Amygdala (tissue), 56 donors: Measurements from ENCODE around the gene VGF.
A peak's percentile ranks its signal among the peaks of the same experiment; 100 is the strongest.

Experiments
- DNase-seq, 56 donors: peaks; one replicate each; lab custom pipeline; 2025; lab: John Stamatoyannopoulos, UW

VGF gene

DNA sequence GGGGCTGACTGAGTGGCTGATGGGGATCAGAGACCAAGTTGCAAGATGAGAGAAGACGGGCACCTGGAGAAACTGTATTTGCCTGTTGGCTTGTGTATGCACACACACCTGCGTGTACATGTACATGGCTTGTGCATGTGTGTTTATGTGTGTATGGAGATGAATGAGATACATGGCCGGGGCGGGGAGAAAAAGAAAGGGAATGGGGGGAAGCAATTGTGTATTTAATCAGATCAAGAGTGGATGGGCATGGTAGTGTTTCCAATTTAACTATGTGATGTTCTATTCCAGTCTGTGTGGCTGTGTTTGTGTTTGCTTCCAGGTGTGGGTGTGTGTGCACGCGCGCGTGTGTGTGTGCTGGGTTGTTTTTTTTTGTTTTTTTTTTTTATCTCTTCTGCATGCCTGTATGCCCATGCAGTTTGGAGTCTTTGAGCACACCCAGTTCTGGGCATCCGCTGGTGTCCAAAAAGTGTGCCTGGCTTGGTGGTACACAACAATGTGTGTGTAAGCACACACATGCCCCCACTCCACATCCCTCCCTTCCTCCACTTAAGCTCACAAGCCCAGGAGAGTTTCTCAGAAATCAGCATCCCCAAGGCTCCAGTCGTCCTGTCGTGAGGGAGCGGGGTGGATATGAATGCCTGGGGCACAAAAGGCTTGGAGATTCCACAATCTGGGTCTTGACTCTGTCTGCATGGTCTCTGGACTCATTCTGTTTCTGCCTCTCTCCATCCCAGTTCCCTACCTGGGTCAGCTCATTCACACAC lies 2.5 kb upstream of the VGF start:
- peak in 1 of 56 donors; percentile 7 for DNase-seq

- DNase-seq, result no peak
Observed at GRCh38 chr7:101166909-101167644, 1.7 kb upstream of the VGF start.

- DNase-seq, result no peak
Observed at GRCh38 chr7:101166648-101166908, 1.2 kb upstream of the VGF start.

- DNase-seq, result no peak
Observed at GRCh38 chr7:101165958-101166647, 734 bp upstream of the VGF start.

DNA sequence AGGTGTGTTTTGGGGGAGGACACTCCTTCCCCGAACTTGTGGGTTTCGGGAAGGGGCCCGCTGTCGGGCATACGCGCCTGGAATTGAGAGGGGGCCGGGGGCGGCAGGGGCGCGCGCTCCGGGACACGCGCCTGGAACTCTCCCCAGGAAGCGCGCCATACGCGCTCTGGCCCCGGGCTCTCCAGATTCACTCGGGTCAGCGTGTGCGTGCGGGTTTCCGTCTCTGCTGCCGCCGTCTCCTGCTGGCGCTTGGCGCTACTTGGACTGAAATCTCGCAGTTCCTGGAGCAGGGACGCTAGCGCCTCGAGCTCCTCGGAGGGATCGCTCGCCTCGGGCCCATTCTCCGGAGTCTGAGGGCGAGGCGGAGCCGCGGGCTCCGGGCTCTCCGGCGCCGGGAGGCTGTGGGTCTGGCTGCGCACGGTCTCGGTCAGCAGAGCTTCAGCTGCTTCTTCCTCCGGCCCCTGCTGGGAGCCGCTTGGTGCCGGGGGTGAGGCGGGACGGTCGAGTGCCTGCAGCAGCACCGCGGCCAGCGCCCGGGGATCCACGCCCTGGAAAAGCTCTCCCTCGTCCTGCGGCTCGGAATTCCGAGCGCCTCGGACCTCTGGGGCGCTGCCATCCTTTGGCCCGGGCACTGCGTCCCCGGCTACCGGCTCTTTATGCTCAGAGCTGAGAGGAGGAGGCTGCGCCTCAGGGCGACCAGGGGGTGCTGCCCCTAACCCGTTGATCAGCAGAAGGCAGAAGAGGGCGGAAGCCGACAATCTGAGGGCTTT lies 1.1 kb downstream of the VGF start:
- DNase-seq, result peak in 3 of 56 donors; percentile 18 to 27 (median 23)

GRCh38 chr7:101163279-101164070 lies 1.9 kb downstream of the VGF start:
- DNase-seq, result peak in 8 of 56 donors; percentile 19 to 42 (median 32)

- peak in 9 of 56 donors; percentile 9 to 40 (median 29) for DNase-seq
Observed at GRCh38 chr7:101162551-101163278, 2.7 kb downstream of the VGF start.

GRCh38 chr7:101161692-101162471 lies 3.5 kb downstream of the VGF start:
- no peak for DNase-seq

GRCh38 chr7:101160910-101161309 lies 4.5 kb downstream of the VGF start:
- DNase-seq, result no peak

DNA sequence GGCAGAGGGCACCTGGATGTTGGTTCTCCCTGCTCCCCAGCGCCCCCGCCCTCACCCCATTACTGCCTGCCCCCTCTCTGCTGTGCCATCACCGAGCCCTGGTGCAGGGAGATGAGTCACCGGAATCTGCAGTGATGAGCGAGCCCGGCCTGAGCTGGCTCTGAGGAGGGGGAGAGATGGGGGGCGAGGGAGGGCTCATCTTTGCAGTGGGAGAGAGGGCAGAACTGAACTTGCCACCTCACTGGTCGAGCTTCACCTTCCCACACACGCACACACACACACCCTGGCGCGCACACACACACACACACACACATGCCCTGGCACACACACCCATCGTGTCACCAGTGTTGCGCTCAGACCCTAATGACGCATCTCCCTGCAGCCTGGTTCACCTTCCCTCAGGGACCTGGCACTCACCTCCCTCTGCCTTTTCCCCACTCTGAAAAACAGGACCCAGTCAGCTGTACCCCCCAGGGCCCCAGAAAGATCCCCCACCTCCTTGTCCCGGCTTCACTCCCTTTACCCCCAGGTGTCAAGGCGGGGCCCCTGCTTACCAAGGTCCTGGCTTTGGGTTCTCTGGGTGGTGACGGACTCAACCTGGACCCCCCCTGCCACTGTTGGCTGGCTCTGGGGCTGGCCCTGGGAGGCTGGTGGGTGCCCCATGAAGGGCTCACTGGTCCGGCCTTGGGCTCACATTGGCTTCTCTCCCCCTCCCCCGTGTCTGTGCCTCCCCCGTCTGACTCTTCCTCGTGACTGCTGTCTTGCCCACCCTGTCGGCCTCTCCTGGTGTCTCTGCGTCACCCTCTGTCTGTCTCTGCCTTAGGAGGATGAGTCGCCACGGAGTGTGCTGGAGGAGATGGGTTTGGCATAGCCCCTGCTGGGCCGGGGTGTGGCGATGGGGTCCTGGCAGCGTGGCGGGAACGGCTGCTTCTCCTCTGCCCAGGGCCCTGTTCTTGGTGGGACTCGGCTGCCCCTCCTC lies 5.4 kb downstream of the VGF start:
- DNase-seq, result peak in 6 of 56 donors; percentile 9 to 41 (median 18)

GRCh38 chr7:101156866-101157589 lies 8.3 kb downstream of the VGF start:
- DNase-seq, result peak in 1 of 56 donors; percentile 14

DNA sequence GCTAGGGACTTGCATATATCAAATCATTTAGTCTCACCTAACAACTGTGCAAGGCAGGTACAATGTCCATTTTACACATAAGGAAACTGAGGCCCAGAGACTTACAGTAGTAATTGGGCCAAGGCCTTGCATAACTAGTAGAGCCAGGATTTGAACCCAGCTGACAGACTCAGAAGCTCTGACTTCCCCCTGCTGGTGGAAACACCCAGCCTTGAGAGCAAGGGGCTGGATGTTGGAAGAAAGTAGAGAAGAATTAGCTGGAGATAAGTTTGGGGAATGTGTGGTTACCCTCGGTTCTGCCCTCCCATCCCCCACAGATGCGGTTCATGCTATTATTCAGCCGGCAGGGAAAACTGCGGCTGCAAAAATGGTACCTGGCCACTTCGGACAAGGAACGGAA lies 9.1 kb downstream of the VGF start:
- no peak for DNase-seq

GRCh38 chr7:101155303-101155702 lies 10.1 kb downstream of the VGF start:
- DNase-seq, result no peak

GRCh38 chr7:101154693-101155102 lies 10.7 kb downstream of the VGF start:
- DNase-seq, result no peak

DNA sequence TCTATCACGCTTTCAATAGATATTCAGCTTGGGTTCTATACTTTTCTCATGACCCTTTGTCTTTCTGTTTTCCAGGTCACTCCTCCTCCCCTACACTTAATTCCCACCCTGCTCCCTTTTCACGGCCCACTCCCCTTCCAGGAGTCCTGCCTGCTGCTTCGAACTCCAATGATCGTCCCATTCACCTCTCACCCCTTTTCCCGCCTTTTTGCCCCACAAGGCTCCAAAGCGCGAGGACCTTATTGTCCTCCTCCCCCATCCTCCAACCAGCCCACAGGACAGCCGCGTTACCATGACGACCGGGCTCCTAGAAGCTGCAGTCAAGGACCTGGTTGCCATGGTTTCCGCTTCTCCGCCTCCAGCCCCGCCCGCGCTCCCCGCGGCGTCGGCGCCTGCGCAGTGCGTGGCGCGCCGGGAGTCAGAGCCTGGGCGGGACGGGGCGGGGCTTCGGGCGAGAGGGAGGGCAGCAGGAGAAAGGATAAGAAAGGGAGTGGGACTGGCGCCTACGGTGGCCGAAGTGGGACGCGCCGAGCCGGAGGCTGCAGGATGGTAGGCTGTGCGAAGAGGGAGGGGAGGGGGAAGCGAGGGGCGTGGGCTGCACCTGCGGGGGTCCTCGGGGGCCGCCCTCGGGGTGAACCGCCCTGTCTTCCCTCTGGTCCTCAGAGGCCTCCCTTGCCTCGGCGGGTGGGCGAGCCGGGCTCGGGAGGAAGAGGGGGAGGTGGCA lies 11.2 kb downstream of the VGF start, which contains the start of gene AP1S1:
AP1S1 (plus strand) TSS at position 508 of the 724 bp plus-strand sequence; CDS start at position 547, 39 bp downstream.
- DNase-seq, result peak; percentile 31 to 96 (median 87)
